PC-3 (cell line): ENCODE measurements around the gene PRKN.

ENCODE experiments used
- CTCF ChIP-seq: fragments of 300-600 bp; sonication (generic); conservative IDR thresholded peaks from 2 replicates; pipeline ENCODE4 v1.5.1; 2017; ENCODE audit warnings: antibody characterized with exemption, low read depth, mild to moderate bottlenecking, low read length
- EZH2 ChIP-seq: fragments of 300-600 bp; sonication (generic); IDR thresholded peaks from one replicate; pipeline ENCODE4 v1.6.1; 2017; ENCODE audit warnings: antibody characterized with exemption, mild to moderate bottlenecking, low read length; ENCODE audit not compliant: unreplicated experiment
- EZH2phosphoT487 ChIP-seq: fragments of 300-600 bp; sonication (generic); IDR thresholded peaks from 2 replicates; pipeline ENCODE4 v1.6.1; 2018; ENCODE audit warnings: mild to moderate bottlenecking, antibody characterized with exemption, low read length, borderline replicate concordance

GRCh38 chr6:161444464-161444863 lies 1283.1 kb downstream of the PRKN start:
- no peak for TF ChIP-seq EZH2
- TF ChIP-seq CTCF = no peak
- TF ChIP-seq EZH2phosphoT487 = no peak
